IMR-90 (cell line): Measurements from ENCODE around the gene SAA1. TPM values are rescaled to one million over a fixed set of nuclear protein-coding genes. Genes with fewer than 3 reads are reported as not detected.

ENCODE experiments used
- ATAC-seq: fragments of 200-7000 bp; cut with Tn5 transposase; 2 replicates; pipeline ENCODE4 v1.9.1; 2020; ENCODE audit warnings: low read depth, mild to moderate bottlenecking, moderate library complexity
- BruUV-seq: library from RNA; stranded (reverse); fragments of 400-500 nt; replicated peaks from 2 replicates; lab custom pipeline; 2021; lab: Mats Ljungman, UMichigan
- CTCF ChIA-PET: fragments of 300-600 bp; formaldehyde crosslinking; extraction: SDS; loops from one replicate; lab custom pipeline; 2021; ENCODE audit warnings: antibody characterized with exemption; lab: Yijun Ruan, JAX
- POLR2A ChIA-PET: fragments of 300-600 bp; sonication (Branson Sonifier 250); formaldehyde crosslinking; loops from one replicate; lab custom pipeline; 2022; ENCODE audit warnings: antibody characterized with exemption; ENCODE audit not compliant: unreplicated experiment; lab: Charles Lee
- DNase-seq: peaks from one replicate; pipeline ENCODE4 v3.0.0; 2013
- H2AFZ ChIP-seq: replicated peaks from 2 replicates; pipeline ENCODE3; 2013; ENCODE audit warnings: low read length, mild to moderate bottlenecking; ENCODE audit not compliant: poor library complexity
- H2AK5ac ChIP-seq: 2 replicates; pipeline ENCODE4 v1.6.1; 2013; ENCODE audit warnings: low read depth, low read length, inconsistent platforms
- H2AK9ac ChIP-seq: replicated peaks from 2 replicates; pipeline ENCODE3; 2013; ENCODE audit warnings: mild to moderate bottlenecking, low read depth, low read length, moderate library complexity; ENCODE audit not compliant: poor library complexity
- H2BK120ac ChIP-seq: 2 replicates; pipeline ENCODE4 v1.6.1; 2013; ENCODE audit warnings: low read depth, low read length, inconsistent platforms
- H2BK15ac ChIP-seq: 3 replicates; pipeline ENCODE4 v1.6.1; 2013; ENCODE audit warnings: low read depth, low read length, inconsistent platforms
- H2BK20ac ChIP-seq: 2 replicates; pipeline ENCODE4 v1.6.1; 2013; ENCODE audit warnings: low read depth, mild to moderate bottlenecking, inconsistent platforms, low read length, moderate library complexity
- H2BK5ac ChIP-seq: 2 replicates; pipeline ENCODE4 v1.6.1; 2013; ENCODE audit warnings: mild to moderate bottlenecking, low read depth, low read length, inconsistent platforms; ENCODE audit not compliant: poor library complexity, severe bottlenecking
- H3K14ac ChIP-seq: replicated peaks from 2 replicates; pipeline ENCODE4 v1.6.1; 2013; ENCODE audit warnings: low read depth, low read length, inconsistent platforms
- H3K18ac ChIP-seq: 2 replicates; pipeline ENCODE4 v1.6.1; 2013; ENCODE audit warnings: low read depth, low read length, control low read depth
- H3K23ac ChIP-seq: 2 replicates; pipeline ENCODE4 v1.6.1; 2013; ENCODE audit warnings: low read depth, low read length, inconsistent platforms
- H3K27ac ChIP-seq: 2 replicates; pipeline ENCODE4 v1.5.1; 2013; ENCODE audit warnings: mild to moderate bottlenecking, control low read depth, low read length; ENCODE audit not compliant: insufficient read depth
- H3K27me3 ChIP-seq: 2 replicates; pipeline ENCODE4 v1.6.1; 2013; ENCODE audit warnings: low read length; ENCODE audit not compliant: control insufficient read depth, insufficient read depth
- H3K36me3 ChIP-seq: 2 replicates; pipeline ENCODE4 v1.6.1; 2013; ENCODE audit warnings: low read length, mixed read lengths; ENCODE audit not compliant: control insufficient read depth, insufficient read depth
- H3K4ac ChIP-seq: 2 replicates; pipeline ENCODE4 v1.6.1; 2013; ENCODE audit warnings: low read depth, low read length, inconsistent platforms
- H3K4me1 ChIP-seq: 2 replicates; pipeline ENCODE4 v1.6.1; 2013; ENCODE audit warnings: low read length, mixed read lengths; ENCODE audit not compliant: control insufficient read depth, insufficient read depth
- H3K4me2 ChIP-seq: 2 replicates; pipeline ENCODE4 v1.6.1; 2013; ENCODE audit warnings: low read depth, mild to moderate bottlenecking, control low read depth, low read length, moderate library complexity
- H3K4me3 ChIP-seq: 2 replicates; pipeline ENCODE4 v1.5.1; 2013; ENCODE audit warnings: low read depth, mild to moderate bottlenecking, control low read depth, low read length, moderate library complexity; ENCODE audit not compliant: insufficient read depth
- H3K56ac ChIP-seq: 2 replicates; pipeline ENCODE4 v1.6.1; 2013; ENCODE audit warnings: low read length, inconsistent platforms; ENCODE audit not compliant: insufficient read depth; ENCODE audit errors: extremely low read depth
- H3K79me1 ChIP-seq, 2 experiments: 2 replicates each; pipeline ENCODE4 v1.6.1; 2013; ENCODE audit warnings: low read length in 2 of 2, inconsistent platforms in 1 of 2, low read depth in 1 of 2
- H3K9ac ChIP-seq: 2 replicates; pipeline ENCODE4 v1.6.1; 2013; ENCODE audit warnings: low read depth, low read length, control low read depth
- H3K9me1 ChIP-seq: 2 replicates; pipeline ENCODE4 v1.6.1; 2013; ENCODE audit warnings: low read length, inconsistent platforms; ENCODE audit not compliant: insufficient read depth
- H3K9me3 ChIP-seq: 2 replicates; pipeline ENCODE4 v1.6.1; 2013; ENCODE audit warnings: low read length; ENCODE audit not compliant: control insufficient read depth, insufficient read depth
- H4K20me1 ChIP-seq: 2 replicates; pipeline ENCODE4 v1.6.1; 2013; ENCODE audit warnings: low read length, inconsistent platforms; ENCODE audit not compliant: insufficient read depth
- H4K5ac ChIP-seq: 2 replicates; pipeline ENCODE4 v1.6.1; 2013; ENCODE audit warnings: mild to moderate bottlenecking, low read depth, low read length, control low read depth
- H4K8ac ChIP-seq, 2 experiments: 2 replicates each; pipeline ENCODE4 v1.6.1; 2013; ENCODE audit warnings: low read depth in 2 of 2, low read length in 2 of 2, control low read depth in 1 of 2, inconsistent platforms in 1 of 2
- H4K91ac ChIP-seq: 2 replicates; pipeline ENCODE4 v1.6.1; 2013; ENCODE audit warnings: low read depth, low read length, inconsistent platforms; ENCODE audit not compliant: insufficient read depth
- CEBPB ChIP-seq: IDR thresholded peaks from 2 replicates; pipeline ENCODE4 v1.6.1; 2012; ENCODE audit warnings: low read depth, low read length, improper control_type of control experiment
- CHD1 ChIP-seq: IDR thresholded peaks from 2 replicates; pipeline ENCODE4 v1.6.1; 2012; ENCODE audit warnings: low read depth, low read length, improper control_type of control experiment
- ELK1 ChIP-seq: fragments of 150-350 bp; IDR thresholded peaks from 2 replicates; pipeline ENCODE4 v1.6.1; 2016; ENCODE audit warnings: low read depth, mild to moderate bottlenecking, low read length, moderate library complexity, borderline replicate concordance
- FOS ChIP-seq: fragments of 150-350 bp; IDR thresholded peaks from 2 replicates; pipeline ENCODE4 v1.6.1; 2016; ENCODE audit warnings: low read depth, low read length
- MAZ ChIP-seq: IDR thresholded peaks from 2 replicates; pipeline ENCODE4 v1.6.1; 2012; ENCODE audit warnings: low read depth, mild to moderate bottlenecking, low read length, improper control_type of control experiment, moderate library complexity, borderline replicate concordance
- MXI1 ChIP-seq: IDR thresholded peaks from 2 replicates; pipeline ENCODE4 v1.6.1; 2012; ENCODE audit warnings: low read depth, mild to moderate bottlenecking, low read length, moderate library complexity, borderline replicate concordance
- NFE2L2 ChIP-seq: fragments of 150-350 bp; IDR thresholded peaks from 2 replicates; pipeline ENCODE4 v1.6.1; 2016; ENCODE audit warnings: low read depth, mild to moderate bottlenecking, low read length
- POLR2A ChIP-seq: IDR thresholded peaks from 2 replicates; pipeline ENCODE4 v1.6.1; 2012; ENCODE audit warnings: mild to moderate bottlenecking, low read depth, low read length
- RCOR1 ChIP-seq: IDR thresholded peaks from 2 replicates; pipeline ENCODE4 v1.6.1; 2012; ENCODE audit warnings: mild to moderate bottlenecking, low read length, improper control_type of control experiment; ENCODE audit not compliant: insufficient replicate concordance
- RFX5 ChIP-seq: IDR thresholded peaks from 2 replicates; pipeline ENCODE4 v1.8.0; 2012; ENCODE audit warnings: low read depth, mild to moderate bottlenecking, low read length, moderate library complexity
- SMC3 ChIP-seq: fragments of 150-350 bp; IDR thresholded peaks from 2 replicates; pipeline ENCODE4 v1.6.1; 2016; ENCODE audit warnings: low read depth, mild to moderate bottlenecking, antibody characterized with exemption, low read length, moderate library complexity
- USF2 ChIP-seq: fragments of 150-350 bp; IDR thresholded peaks from 2 replicates; pipeline ENCODE4 v1.6.1; 2017; ENCODE audit warnings: mild to moderate bottlenecking, antibody characterized with exemption, low read length, low read depth
- WGBS, 2 experiments: methylation state at CpG; one replicate each; pipeline versions ENCODE4 v1.1.5 to v1.1.7; 2013; ENCODE audit warnings: missing lambda C conversion rate in 2 of 2; ENCODE audit not compliant: insufficient read length in 1 of 2; ENCODE audit errors: extremely low coverage in 2 of 2; 5-methylcytosine and 5-hydroxymethylcytosine counted together
- dilution Hi-C: fragments of 300-500 bp; cut with HindIII; formaldehyde crosslinking; loops from one replicate; pipeline ENCODE4 v1.14.3; 2018; ENCODE audit warnings: low sequenced_read_pairs; ENCODE audit not compliant: unreplicated experiment
- in situ Hi-C: fragments of 300-500 bp; cut with MboI; formaldehyde crosslinking; loops from 3 replicates; pipeline ENCODE4 v1.14.3; 2019; ENCODE audit warnings: low sequenced_read_pairs, inconsistent platforms, mixed read lengths
- intact Hi-C: fragments of 100-400 bp; cut with micrococcal nuclease; formaldehyde crosslinking; loops from 2 replicates; pipeline ENCODE4 v1.10.0; 2022
- polyA plus RNA-seq, 3 experiments: library from polyadenylated mRNA; depleted of rRNA; stranded (reverse); fragments of >200 nt; gene quantifications; 2 replicates each; pipeline ENCODE4 v1.2.3, GENCODE V29; 2012; ENCODE audit warnings: low replicate concordance in 1 of 3
- total RNA-seq: library from RNA; depleted of rRNA; stranded (reverse); fragments of >200 nt; gene quantifications from 2 replicates; pipeline ENCODE4 v1.2.3, GENCODE V29; 2012

The SAA1 gene
- total and polyA plus RNA-seq, 2 of the 4 experiments (the other 2 are of a cell fraction), result not detected

GRCh38 chr11:18288911-18289310 lies 22.8 kb downstream of the SAA1 start:
- H3K36me3 ChIP-seq, result peaks cover 23% of the 10 kb centered on the region
- no TSS peak for BruUV-seq
- no CpG with 5 or more reads among the region's 4 CpGs for WGBS, 2 experiments

More at GRCh38 chr11:18288911-18289310, 22.8 kb downstream of the SAA1 start:
- Histone ChIP-seq H3K9ac (no peak overlapping the region), H2BK20ac (no peak overlapping the region), H3K4me2 (no peak overlapping the region), H3K79me1 (no peaks in the 10 kb centered on the region), H3K4me3 (no peak overlapping the region), H3K14ac (no peak overlapping the region), H2AFZ (no peak overlapping the region), H4K8ac (no peak overlapping the region), H2BK120ac (no peak overlapping the region), H3K18ac (no peak overlapping the region), H3K9me3 (no peaks in the 10 kb centered on the region), H4K20me1 (no peaks in the 10 kb centered on the region), H4K91ac (no peak overlapping the region), H4K5ac (no peak overlapping the region), H3K56ac (no peak overlapping the region), H2AK9ac (no peak overlapping the region), H2AK5ac (no peak overlapping the region), H3K9me1 (peaks cover 7% of the 10 kb centered on the region), H3K27ac (no peak overlapping the region), H2BK5ac (no peak overlapping the region), H3K4me1 (no peaks in the 10 kb centered on the region), H3K27me3 (no peaks in the 10 kb centered on the region), H2BK15ac (no peak overlapping the region), H3K23ac (no peak overlapping the region), H3K4ac (no peak overlapping the region)
- in situ Hi-C loops, result no loop called here
- ATAC-seq (no peak), DNase-seq (no peak)
- CTCF ChIA-PET, result no interaction called here
- intact Hi-C loops, result no loop called here
- dilution Hi-C loops, result no loop called here
- no peak for TF ChIP-seq SMC3
- no peak for TF ChIP-seq FOS
- no peak for TF ChIP-seq RFX5
- TF ChIP-seq NFE2L2, result no peak
- TF ChIP-seq ELK1, result no peak
- TF ChIP-seq USF2, result no peak
- TF ChIP-seq RCOR1, result no peak
- no peak for TF ChIP-seq POLR2A
- no peak for TF ChIP-seq CHD1
- no peak for TF ChIP-seq MAZ
- TF ChIP-seq MXI1, result no peak
- TF ChIP-seq CEBPB, result no peak
- POLR2A ChIA-PET, result interaction anchor here (0.6 kb wide), 1 partner anchor 31 kb away, joined by 3 read pairs; no protein-coding TSS in a partner anchor
